ENCODE data around the gene SYCN.

SYCN gene

GRCh38 chr19:39200803-39201115, 3.3 kb downstream of the SYCN start:
- Histone ChIP-seq H3K36me3 (ENCODE audit: control insufficient read depth in 1 of 2, insufficient read depth in 2 of 2, low read length in 2 of 2) (no peaks in the 10 kb centered on the region), H3K4me1 (ENCODE audit: control insufficient read depth in 1 of 2, insufficient read depth in 2 of 2, low read length in 2 of 2) (peaks cover 0 to 11% of the 10 kb centered on the region in 2 donors), H3K4me3 (ENCODE audit: low read depth in 1 of 2, low read length in 2 of 2) (no peak overlapping the region), H3K9me3 (ENCODE audit: control insufficient read depth in 1 of 2, low read length in 2 of 2) (no peaks in the 10 kb centered on the region), H3K27me3 (ENCODE audit: low read depth, low read length) (peaks cover 28% of the 10 kb centered on the region), H3K27ac (ENCODE audit: low read length) (no peak overlapping the region)

DNA sequence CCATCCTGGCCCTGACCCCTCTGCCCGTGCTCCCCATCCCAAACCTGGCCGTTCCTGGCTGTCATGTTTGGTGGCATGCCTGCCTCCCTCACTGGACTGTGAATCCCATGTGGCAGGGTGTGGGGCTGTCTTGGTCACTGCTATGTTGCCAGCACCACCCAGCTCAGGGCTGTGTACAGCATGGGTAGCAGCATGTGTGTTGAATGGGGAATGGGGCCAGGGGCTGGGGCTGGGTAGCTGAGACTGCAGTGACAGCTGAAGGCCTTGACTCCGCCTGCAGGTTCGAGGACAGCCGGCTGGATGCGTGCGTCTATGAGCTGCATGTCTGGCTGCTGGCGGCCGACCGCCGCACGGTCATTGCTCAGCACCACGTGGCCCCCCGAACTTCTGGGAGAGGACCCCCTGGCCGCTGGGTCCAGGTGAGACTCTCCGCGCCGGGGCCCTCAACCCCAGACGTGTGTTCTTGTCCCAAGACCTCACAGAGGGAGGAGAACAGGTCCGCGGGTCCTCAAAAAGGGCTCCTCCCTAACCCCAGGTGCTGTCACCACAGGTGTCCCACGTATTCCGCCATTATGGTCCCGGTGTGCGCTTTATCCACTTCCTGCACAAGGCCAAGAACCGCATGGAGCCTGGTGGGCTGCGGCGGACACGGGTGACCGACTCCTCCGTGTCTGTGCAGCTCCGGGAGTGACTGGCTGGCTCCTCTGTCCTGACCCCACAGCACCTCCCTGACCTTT, 3.8 kb downstream of the SYCN start:
- peaks cover 0 to 11% of the 10 kb centered on the region in 2 donors for H3K4me1 ChIP-seq (ENCODE audit: control insufficient read depth in 1 of 2, insufficient read depth in 2 of 2, low read length in 2 of 2)
- no peak overlapping the region for H3K4me3 ChIP-seq (ENCODE audit: low read depth in 1 of 2, low read length in 2 of 2)
- no peaks in the 10 kb centered on the region for H3K9me3 ChIP-seq (ENCODE audit: control insufficient read depth in 1 of 2, low read length in 2 of 2)
- no peak overlapping the region for H3K27ac ChIP-seq (ENCODE audit: low read length)
- H3K27me3 ChIP-seq (ENCODE audit: low read depth, low read length), result peaks cover 29% of the 10 kb centered on the region
- no peaks in the 10 kb centered on the region for H3K36me3 ChIP-seq (ENCODE audit: control insufficient read depth in 1 of 2, insufficient read depth in 2 of 2, low read length in 2 of 2)

- peaks cover 0 to 11% of the 10 kb centered on the region in 2 donors for H3K4me1 ChIP-seq (ENCODE audit: control insufficient read depth in 1 of 2, insufficient read depth in 2 of 2, low read length in 2 of 2)
- H3K9me3 ChIP-seq (ENCODE audit: control insufficient read depth in 1 of 2, low read length in 2 of 2), result no peaks in the 10 kb centered on the region
- peaks cover 35% of the 10 kb centered on the region for H3K27me3 ChIP-seq (ENCODE audit: low read depth, low read length)
- no peaks in the 10 kb centered on the region for H3K36me3 ChIP-seq (ENCODE audit: control insufficient read depth in 1 of 2, insufficient read depth in 2 of 2, low read length in 2 of 2)
- H3K4me3 ChIP-seq (ENCODE audit: low read depth in 1 of 2, low read length in 2 of 2), result no peak overlapping the region
- H3K27ac ChIP-seq (ENCODE audit: low read length), result no peak overlapping the region
These were observed 5.0 kb downstream of the SYCN start for GRCh38 chr19:39199025-39199424.

- Histone ChIP-seq H3K9me3 (ENCODE audit: control insufficient read depth in 1 of 2, low read length in 2 of 2) (no peaks in the 10 kb centered on the region), H3K36me3 (ENCODE audit: control insufficient read depth in 1 of 2, insufficient read depth in 2 of 2, low read length in 2 of 2) (no peaks in the 10 kb centered on the region), H3K4me1 (ENCODE audit: control insufficient read depth in 1 of 2, insufficient read depth in 2 of 2, low read length in 2 of 2) (peaks cover 0 to 11% of the 10 kb centered on the region in 2 donors), H3K27ac (ENCODE audit: low read length) (no peak overlapping the region), H3K4me3 (ENCODE audit: low read depth in 1 of 2, low read length in 2 of 2) (no peak overlapping the region), H3K27me3 (ENCODE audit: low read depth, low read length) (peaks cover 32% of the 10 kb centered on the region)
These were observed 6.3 kb downstream of the SYCN start for GRCh38 chr19:39197808-39198207.

GRCh38 chr19:39196860-39197562, 7.1 kb downstream of the SYCN start, which contains the start of gene NCCRP1:
TSS of gene NCCRP1 (plus strand) at chr19:39196964. CDS start at chr19:39196983, 19 bp downstream.
- H3K9me3 ChIP-seq (ENCODE audit: control insufficient read depth in 1 of 2, low read length in 2 of 2), result no peaks in the 10 kb centered on the region
- no peak within 1 kb of the TSS for H3K27ac ChIP-seq (ENCODE audit: low read length)
- peaks cover 28% of the 10 kb centered on the region for H3K27me3 ChIP-seq (ENCODE audit: low read depth, low read length)
- H3K36me3 ChIP-seq (ENCODE audit: control insufficient read depth in 1 of 2, insufficient read depth in 2 of 2, low read length in 2 of 2), result no peaks in the 10 kb centered on the region
- peaks cover 0 to 11% of the 10 kb centered on the region in 2 donors for H3K4me1 ChIP-seq (ENCODE audit: control insufficient read depth in 1 of 2, insufficient read depth in 2 of 2, low read length in 2 of 2)
- H3K4me3 ChIP-seq (ENCODE audit: low read depth in 1 of 2, low read length in 2 of 2), result no peak within 1 kb of the TSS

GRCh38 chr19:39196320-39196719, 7.7 kb downstream of the SYCN start:
- H3K27ac ChIP-seq (ENCODE audit: low read length), result no peak overlapping the region
- no peaks in the 10 kb centered on the region for H3K9me3 ChIP-seq (ENCODE audit: control insufficient read depth in 1 of 2, low read length in 2 of 2)
- peaks cover 28% of the 10 kb centered on the region for H3K27me3 ChIP-seq (ENCODE audit: low read depth, low read length)
- H3K4me1 ChIP-seq (ENCODE audit: control insufficient read depth in 1 of 2, insufficient read depth in 2 of 2, low read length in 2 of 2), result peaks cover 0 to 11% of the 10 kb centered on the region in 2 donors
- H3K36me3 ChIP-seq (ENCODE audit: control insufficient read depth in 1 of 2, insufficient read depth in 2 of 2, low read length in 2 of 2), result no peaks in the 10 kb centered on the region
- no peak overlapping the region for H3K4me3 ChIP-seq (ENCODE audit: low read depth in 1 of 2, low read length in 2 of 2)

DNA sequence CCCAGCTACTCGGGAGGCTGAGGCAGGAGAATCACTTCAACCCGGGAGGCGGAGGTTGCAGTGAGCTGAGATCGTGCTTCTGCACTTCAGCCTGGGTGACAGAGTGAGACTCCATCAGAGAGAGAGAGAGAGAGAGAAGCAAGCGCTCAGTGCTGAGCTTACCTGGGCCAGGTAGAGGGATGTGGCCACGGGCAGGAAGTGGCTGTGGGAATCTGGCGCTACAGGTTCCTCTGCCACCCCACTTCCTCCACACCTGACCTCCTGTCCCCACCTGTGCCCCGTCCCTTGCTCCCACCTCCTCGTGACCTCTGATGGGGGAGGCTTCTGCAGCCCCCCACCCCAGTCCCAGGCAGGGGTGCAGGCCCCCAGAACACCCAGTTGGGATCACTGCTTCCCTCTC, 8.3 kb downstream of the SYCN start:
- Histone ChIP-seq H3K36me3 (ENCODE audit: control insufficient read depth in 1 of 2, insufficient read depth in 2 of 2, low read length in 2 of 2) (no peaks in the 10 kb centered on the region), H3K4me3 (ENCODE audit: low read depth in 1 of 2, low read length in 2 of 2) (no peak overlapping the region), H3K4me1 (ENCODE audit: control insufficient read depth in 1 of 2, insufficient read depth in 2 of 2, low read length in 2 of 2) (peaks cover 0 to 11% of the 10 kb centered on the region in 2 donors), H3K27ac (ENCODE audit: low read length) (no peak overlapping the region), H3K27me3 (ENCODE audit: low read depth, low read length) (peaks cover 28% of the 10 kb centered on the region), H3K9me3 (ENCODE audit: control insufficient read depth in 1 of 2, low read length in 2 of 2) (no peaks in the 10 kb centered on the region)

GRCh38 chr19:39194832-39195542, 9.1 kb downstream of the SYCN start:
- no peaks in the 10 kb centered on the region for H3K9me3 ChIP-seq (ENCODE audit: control insufficient read depth in 1 of 2, low read length in 2 of 2)
- H3K27me3 ChIP-seq (ENCODE audit: low read depth, low read length), result peaks cover 28% of the 10 kb centered on the region
- H3K4me3 ChIP-seq (ENCODE audit: low read depth in 1 of 2, low read length in 2 of 2), result no peak overlapping the region
- no peaks in the 10 kb centered on the region for H3K36me3 ChIP-seq (ENCODE audit: control insufficient read depth in 1 of 2, insufficient read depth in 2 of 2, low read length in 2 of 2)
- H3K4me1 ChIP-seq (ENCODE audit: control insufficient read depth in 1 of 2, insufficient read depth in 2 of 2, low read length in 2 of 2), result peaks cover 0 to 11% of the 10 kb centered on the region in 2 donors
- H3K27ac ChIP-seq (ENCODE audit: low read length), result no peak overlapping the region

- H3K27me3 ChIP-seq (ENCODE audit: low read depth, low read length), result peaks cover 28% of the 10 kb centered on the region
- H3K4me3 ChIP-seq (ENCODE audit: low read depth in 1 of 2, low read length in 2 of 2), result no peak overlapping the region
- H3K9me3 ChIP-seq (ENCODE audit: control insufficient read depth in 1 of 2, low read length in 2 of 2), result no peaks in the 10 kb centered on the region
- H3K4me1 ChIP-seq (ENCODE audit: control insufficient read depth in 1 of 2, insufficient read depth in 2 of 2, low read length in 2 of 2), result peaks cover 0 to 6% of the 10 kb centered on the region in 2 donors
- H3K27ac ChIP-seq (ENCODE audit: low read length), result no peak overlapping the region
- H3K36me3 ChIP-seq (ENCODE audit: control insufficient read depth in 1 of 2, insufficient read depth in 2 of 2, low read length in 2 of 2), result no peaks in the 10 kb centered on the region
These were observed 10.3 kb downstream of the SYCN start for GRCh38 chr19:39193803-39194202.

DNA sequence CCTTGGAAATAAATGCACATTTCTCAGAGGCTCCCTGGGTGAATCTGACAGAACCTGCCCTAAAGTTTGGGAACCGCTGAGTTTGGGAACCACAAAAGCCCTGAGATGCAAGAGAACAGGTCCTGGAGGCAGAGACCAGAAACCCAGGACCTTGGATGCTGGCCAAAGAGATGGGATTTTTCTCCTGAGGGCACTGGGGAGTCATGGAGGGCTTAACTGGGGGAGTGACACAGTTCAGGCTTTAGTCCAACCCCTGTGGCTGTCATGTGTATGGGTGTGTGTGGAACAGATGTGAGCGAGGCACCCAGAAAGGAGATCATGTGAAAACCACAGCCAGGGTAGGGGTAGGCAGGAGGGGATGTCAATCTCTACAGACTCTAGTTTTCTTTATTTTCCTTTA, 11.2 kb downstream of the SYCN start:
- Histone ChIP-seq H3K27ac (ENCODE audit: low read length) (no peak overlapping the region), H3K4me3 (ENCODE audit: low read depth in 1 of 2, low read length in 2 of 2) (no peak overlapping the region), H3K9me3 (ENCODE audit: control insufficient read depth in 1 of 2, low read length in 2 of 2) (no peaks in the 10 kb centered on the region), H3K27me3 (ENCODE audit: low read depth, low read length) (peaks cover 24% of the 10 kb centered on the region), H3K36me3 (ENCODE audit: control insufficient read depth in 1 of 2, insufficient read depth in 2 of 2, low read length in 2 of 2) (no peaks in the 10 kb centered on the region), H3K4me1 (ENCODE audit: control insufficient read depth in 1 of 2, insufficient read depth in 2 of 2, low read length in 2 of 2) (peaks cover 0 to 5% of the 10 kb centered on the region in 2 donors)

DNA sequence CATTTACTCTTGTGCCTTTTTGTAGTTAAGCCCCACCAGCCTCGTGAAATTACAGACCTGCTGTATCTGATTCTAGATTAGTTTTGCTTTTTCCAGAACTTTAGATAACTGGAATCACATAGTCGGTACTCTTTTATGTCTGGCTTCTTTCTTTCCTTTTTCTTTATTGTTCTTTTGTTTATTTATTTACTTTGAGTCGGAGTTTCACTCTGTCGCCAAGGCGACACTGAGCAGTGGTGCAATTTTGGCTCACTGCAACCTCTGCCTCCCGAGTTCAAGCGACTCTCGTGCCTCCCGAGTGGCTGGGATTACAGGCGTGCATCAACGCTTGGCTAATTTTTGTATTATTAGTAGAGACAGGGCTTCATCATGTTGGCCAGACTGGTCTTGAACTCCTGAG, 13.3 kb downstream of the SYCN start:
- H3K36me3 ChIP-seq (ENCODE audit: control insufficient read depth in 1 of 2, insufficient read depth in 2 of 2, low read length in 2 of 2), result no peaks in the 10 kb centered on the region
- no peak overlapping the region for H3K4me3 ChIP-seq (ENCODE audit: low read depth in 1 of 2, low read length in 2 of 2)
- no peaks in the 10 kb centered on the region for H3K9me3 ChIP-seq (ENCODE audit: control insufficient read depth in 1 of 2, low read length in 2 of 2)
- peaks cover 7% of the 10 kb centered on the region for H3K27me3 ChIP-seq (ENCODE audit: low read depth, low read length)
- no peaks in the 10 kb centered on the region for H3K4me1 ChIP-seq (ENCODE audit: control insufficient read depth in 1 of 2, insufficient read depth in 2 of 2, low read length in 2 of 2)
- H3K27ac ChIP-seq (ENCODE audit: low read length), result no peak overlapping the region
